NCI-H2196 treated with DMSO at 0.1 percent for 48 hours (cell line): Measurements from ENCODE around the gene LRRC37B.
"Not testable (repeated sequence)": the region's sequence is repeated elsewhere in the genome, so short reads cannot be mapped to it uniquely, and the experiment has no call there.

Experiments
- DNase-seq: peaks from one replicate; lab custom pipeline; 2025; ENCODE audit not compliant: unreplicated experiment; lab: John Stamatoyannopoulos, UW

Gene LRRC37B

DNA sequence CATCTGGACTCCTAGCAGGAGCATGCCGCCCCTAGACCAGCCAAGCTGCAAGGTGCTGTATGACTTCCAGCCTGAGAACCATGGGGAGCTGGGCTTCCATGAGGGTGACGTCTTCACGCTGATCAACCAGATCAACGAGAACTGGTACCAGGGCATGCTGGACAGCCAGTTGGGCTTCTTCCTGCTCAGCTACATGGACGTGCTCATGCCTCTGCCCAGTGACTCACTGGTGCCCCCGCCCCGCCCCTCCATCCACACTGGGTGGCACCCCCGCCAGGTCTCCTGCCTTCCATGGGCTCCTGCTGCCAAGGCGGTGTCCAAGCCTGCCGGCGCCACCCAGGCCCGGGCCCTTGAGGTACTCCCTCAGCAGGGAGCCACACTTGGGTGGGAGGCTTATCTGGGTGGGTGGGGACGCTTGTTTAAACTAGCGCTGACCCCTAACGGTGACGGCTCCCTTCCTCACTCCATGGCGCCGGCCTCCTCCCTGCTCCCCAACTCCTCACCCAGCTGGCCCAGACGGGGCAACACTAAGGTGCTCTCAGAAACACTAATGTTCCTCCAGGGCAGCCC, 34.2 kb downstream of the LRRC37B start:
- DNase-seq: not testable (repeated sequence)

DNA sequence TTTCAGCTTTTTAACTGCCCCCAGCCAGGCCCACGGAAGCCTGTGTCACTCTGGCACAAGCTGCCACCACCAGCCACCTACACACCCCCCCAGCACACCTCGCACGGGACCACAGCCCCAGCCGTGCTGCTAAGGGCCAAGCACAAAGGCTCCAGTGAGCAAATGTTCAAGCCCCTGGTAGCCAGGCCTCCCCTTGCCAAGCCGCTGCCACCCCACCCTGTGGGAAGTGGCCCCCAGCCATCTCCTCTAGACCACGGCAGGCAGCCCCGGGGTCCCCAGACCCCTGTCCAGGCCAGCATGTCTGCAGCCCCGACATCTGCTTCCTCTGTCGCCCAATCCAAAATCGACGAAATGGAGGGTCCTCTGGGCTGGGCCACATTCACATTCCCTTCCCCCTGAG, 35.1 kb downstream of the LRRC37B start:
- not testable (repeated sequence) for DNase-seq

DNA sequence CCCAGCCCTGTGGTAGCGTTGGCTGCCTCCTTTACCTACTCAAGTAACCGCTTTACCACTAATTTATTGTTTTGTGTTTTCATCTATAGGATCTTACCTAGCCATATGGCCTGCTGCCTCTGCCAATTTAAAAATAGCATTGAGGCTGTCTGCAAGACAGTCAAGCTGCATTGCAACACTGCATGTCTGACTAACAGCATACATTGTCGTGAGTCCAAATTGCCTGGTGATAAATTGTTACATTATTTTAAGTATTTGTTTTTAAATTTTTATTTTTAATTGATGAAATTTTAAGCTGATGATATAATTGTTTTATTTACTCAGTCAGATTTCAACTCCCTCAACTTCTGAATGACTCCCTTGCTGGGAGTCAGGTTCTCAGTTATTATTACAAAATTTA, 38.4 kb downstream of the LRRC37B start:
- DNase-seq: not testable (repeated sequence)

DNA sequence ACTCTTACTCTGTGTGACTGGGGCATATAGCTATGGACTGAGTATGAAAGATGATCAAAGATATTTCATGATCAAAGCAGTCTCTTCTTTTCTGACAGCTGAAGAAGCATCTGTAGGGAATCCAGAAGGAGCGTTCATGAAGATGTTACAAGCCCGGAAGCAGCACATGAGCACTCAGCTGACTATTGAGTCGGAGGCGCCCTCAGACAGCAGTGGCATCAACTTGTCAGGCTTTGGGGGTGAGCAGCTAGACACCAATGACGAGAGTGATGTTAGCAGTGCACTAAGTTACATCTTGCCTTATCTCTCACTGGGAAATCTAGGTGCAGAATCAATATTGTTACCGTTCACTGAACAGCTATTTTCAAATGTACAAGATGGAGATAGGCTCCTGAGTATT, 40.5 kb downstream of the LRRC37B start:
- not testable (repeated sequence) for DNase-seq

DNA sequence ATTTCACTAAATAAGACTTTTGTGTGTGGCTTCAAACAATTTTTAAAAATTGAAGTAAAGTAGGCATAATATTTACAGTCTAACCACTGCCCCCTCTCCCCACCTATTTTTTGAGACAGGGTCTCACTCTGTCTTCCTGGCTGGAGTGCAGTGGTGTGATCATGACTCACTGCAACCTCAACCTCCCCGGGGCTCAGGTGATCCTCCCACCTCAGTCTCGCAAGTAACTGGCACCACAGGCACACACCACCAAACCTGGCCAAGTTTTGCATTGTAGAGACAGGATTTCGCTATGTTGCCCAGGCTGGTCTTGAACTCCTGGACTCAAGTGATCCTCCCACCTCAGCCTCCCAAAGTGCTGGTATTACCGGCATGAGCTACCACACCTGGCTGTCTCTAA, 47.8 kb downstream of the LRRC37B start:
- DNase-seq: not testable (repeated sequence)

DNA sequence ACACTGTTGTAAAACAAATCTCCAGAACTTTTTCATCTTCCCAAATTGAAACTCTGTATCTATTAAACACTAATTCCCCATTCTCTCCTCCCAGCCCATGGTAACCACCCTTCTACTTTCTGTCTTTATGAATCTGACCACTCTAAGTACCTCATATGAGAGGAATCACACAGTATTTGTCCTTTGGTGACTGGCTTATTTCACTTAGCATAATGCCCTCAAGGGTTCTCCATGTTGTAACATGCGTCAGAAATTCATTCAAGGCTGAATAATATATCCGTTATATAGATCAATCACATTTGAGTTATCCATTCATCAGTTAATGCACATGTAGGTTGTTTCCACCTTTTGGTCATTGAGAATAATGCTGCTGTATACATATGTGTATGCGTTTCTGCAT, 48.2 kb downstream of the LRRC37B start:
- DNase-seq: not testable (repeated sequence)

DNA sequence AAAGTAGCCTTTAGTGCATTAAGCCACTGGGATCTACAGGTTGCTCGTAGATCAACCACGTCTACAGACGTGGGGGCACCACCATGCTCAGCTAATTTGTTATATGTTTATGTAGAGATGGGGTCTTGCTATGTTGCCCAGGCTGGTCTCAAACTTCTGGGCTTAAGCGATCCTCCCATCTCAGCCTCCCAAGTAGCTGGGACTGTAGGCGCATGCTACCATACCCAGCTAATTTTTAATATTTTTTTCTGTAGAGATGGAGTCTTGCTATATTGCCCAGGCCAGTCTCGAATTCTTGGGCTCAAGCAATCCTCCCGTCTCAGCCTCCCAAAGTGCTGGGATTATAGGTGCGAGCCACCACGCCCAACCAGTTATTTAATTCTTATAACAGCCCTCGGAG, 49.3 kb downstream of the LRRC37B start:
- DNase-seq: not testable (repeated sequence)

DNA sequence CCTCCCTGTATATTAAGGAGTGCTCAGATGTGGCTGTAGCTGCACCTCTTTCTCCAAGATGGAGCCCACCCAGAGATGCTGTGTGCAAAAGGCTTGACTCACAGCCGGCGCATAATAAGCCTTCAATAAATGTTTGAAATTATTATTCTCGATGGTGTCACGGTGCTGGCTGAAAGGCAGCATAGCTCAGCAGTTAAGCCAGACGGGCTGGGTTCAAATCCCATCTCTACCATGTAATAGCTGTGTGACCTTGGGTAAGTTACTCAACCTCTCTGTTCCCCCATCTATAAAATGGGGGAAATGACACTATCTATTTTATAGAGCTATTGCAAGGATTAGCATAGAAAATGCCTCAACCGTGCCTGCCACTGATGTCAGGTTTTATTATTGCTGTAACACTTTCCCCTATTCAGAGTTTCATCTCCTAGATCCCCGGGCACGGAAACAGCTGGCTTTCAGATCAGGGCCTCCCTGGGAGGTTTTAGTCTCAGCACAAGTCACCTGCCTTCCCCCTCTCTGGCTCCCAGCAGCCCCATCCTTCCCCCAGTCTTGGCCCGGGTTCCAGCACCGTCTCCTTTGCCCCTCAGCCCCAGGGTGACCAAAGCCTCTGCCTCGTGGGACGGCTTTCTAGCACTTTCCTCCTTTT, 50.4 kb downstream of the LRRC37B start:
- not testable (repeated sequence) for DNase-seq

DNA sequence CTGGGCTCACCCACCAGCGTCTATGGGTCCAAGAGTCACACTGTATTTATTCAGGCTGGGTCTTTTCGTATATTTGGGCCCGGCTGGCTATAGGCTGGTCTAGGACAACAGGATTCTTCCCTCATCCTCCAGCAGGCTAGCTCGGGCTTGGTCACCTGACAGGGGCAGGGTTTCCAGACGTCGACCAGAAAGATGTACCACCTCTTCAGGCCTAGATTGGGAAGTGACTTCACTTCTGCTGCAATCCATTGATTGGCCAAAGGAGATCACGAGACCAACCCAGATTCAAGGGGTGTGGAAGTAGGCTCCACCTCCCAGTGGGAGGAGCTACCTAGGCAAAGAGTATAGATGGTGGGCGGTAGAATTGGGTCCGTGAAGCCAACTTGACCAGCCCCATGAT, 53.5 kb downstream of the LRRC37B start:
- DNase-seq: not testable (repeated sequence)

DNA sequence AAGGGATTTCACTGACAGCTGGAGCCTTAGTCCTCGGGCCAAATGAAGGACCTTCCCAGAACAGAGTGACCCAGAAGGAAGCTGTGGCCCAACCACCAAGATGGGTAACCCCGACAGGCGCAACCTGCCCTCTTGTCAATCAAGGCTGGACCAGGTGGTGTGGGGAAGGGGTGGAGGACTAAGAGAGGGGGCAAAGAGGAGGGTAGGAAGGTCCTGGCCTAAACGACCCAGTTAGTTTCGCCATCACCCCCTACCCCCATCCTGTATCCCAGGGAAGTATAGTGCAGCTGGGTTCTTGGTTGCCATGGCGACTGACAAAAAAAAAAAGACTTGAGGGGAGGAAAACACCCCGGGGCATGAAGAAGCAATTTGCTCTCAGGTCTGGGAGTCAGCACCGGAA, 54.7 kb downstream of the LRRC37B start:
- not testable (repeated sequence) for DNase-seq

DNA sequence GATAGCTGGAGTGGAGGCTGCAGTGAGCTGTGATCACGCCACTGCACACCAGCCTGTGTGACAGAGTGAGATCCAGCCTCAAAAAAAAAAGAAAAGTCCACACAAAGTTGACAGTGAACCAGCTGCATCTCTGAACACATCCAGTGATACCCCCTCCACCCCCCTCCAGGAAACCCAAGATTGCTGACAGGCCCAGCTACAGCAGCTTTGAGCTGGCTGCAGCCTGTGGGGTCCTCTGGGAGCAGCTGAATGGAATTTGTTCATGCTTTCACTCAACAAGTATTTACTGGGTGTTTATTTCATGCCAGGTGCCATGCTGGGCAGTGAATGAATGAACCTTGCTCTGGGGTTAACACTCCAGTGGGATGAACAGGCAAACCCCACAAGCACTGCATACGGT, 56.9 kb downstream of the LRRC37B start:
- DNase-seq: not testable (repeated sequence)

DNA sequence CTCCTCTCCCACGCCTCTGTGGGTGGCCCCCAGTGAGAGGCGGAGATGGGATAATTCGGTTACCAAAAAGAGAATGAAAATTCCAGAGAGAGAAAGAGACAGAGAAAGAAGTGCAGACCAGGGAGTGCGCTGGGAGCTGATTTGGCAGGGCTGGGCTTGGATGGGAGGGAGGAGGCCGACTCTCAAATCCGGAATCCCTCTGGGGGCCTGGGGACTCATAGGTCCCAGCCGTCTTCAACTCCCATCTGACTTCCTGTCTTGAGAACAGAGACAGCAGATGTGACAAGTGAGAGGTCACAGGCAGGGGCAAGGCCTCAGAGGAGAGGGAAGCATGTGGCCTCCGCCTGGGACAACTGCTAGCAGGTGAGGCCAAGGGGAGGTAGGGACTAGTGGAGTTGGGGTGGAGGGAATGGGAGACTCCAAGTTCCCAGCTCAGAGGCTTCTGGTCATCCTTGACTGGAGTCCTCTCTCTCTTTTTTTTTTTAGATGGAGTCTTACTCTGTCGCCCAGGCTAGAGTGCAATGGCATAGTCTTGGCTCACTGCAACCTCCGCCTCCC, 59.0 kb downstream of the LRRC37B start:
- DNase-seq: not testable (repeated sequence)

DNA sequence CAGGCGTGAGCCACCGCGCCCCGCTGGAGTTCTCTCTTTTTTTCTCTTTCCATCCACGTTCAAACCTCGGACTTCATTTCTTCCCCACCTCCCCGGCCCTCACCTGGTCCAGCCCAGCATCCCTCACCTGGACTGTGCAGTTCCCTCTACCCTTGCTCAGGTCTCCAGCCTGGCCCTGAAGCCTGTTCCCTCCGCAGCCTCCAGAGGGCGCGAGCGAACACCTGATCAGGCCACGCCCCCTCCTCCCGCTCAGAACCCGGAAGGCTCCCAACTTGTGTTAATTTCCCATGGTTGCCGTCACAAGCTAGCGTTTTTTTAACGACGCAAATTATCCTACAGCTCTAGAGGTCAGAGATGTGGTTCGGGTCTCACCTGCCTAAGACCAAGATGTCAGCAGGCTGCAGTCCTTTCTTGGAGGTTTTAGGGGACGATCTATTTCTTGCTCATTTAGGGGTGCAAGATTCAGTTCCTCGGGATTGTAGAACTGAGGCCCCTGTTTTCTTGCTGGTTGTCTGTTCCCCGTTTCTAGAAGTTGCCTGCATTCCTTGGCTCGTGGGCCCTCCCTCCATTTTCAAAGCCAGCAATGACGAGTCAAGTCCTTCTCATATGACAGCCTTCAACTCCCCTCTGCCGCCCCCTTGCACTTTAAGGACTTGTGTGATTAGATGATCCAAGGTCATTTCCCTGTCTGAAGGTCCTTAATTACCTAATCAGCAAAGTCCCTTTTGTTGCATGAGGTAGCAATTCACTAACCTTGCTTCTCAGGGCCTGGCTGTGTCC, 59.9 kb downstream of the LRRC37B start:
- not testable (repeated sequence) for DNase-seq

DNA sequence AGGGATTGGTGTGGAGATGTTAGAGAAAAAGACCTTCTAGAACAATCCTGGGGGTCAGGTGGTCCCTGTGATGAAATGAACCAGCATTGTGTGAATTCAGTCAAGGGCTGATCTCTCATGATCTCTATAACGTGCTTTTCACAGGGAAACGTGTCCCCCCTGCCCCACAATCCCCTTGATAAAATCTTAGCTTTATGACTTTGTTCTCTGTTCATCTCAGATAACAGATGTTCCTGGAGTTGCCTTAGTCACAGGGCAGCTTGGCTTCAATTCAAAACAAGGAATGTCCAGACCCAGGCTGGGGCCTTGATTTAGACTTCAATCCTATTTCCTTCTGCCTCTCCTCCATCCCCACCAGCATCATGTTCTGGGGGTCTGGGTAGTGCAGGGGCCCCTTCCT, 61.9 kb downstream of the LRRC37B start:
- DNase-seq: not testable (repeated sequence)

DNA sequence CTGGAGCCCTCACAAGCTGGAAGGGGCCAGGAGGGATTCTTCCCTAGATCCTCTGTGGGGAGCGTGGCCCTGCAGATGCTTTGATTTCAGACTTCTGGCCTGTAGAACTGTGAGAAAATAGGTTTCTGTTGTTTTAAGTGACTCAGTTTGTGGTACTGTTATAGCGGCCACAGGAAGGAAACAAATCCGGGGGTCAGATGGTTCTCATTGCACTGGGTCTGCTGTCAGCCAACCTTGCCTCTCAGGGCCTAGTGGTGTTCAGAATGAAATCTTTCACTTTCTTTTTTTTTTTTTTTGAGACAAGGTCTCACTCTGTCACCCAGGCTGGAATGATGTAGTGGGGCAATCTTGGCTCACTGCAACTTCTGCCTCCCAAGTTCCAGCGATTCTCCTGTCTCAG, 64.8 kb downstream of the LRRC37B start:
- not testable (repeated sequence) for DNase-seq

DNA sequence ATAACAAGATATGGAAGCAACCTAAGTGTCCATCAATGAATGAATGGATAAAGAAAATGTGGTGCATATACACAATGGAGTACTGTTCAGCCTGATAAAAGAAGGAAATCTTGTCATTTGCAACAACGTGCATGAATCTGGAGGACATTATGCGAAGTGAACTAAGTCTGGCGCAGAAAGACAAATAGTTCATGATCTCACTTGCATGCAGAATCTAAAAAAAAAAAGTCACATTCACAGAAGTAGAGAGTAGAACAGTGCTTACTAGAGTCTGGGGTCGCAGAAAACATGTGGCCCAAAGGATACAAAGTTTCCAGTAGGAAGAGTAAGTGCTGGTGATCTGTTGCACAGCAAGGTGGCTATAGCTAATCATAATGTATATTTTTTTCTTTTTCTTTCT, 65.9 kb downstream of the LRRC37B start:
- DNase-seq: not testable (repeated sequence)

DNA sequence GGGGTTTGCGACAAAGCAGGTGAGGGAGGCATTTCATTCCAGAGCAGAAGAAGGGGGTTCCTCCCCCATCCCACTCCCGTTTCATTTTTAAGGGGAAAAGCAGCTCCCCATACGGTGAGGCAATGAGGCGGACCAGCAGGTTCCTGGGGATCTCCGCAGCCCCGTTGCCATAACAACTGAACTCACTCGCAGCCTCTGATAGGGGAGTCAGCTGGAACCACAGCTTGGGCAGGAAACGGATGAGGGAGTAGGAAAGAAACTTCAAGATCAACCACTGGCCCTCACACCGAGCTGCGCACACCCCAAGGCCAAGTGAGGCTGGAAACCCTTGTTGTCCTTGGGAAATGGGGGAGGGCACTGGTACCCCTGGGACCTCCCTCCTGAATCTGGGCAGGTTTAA, 72.6 kb downstream of the LRRC37B start:
- not testable (repeated sequence) for DNase-seq

DNA sequence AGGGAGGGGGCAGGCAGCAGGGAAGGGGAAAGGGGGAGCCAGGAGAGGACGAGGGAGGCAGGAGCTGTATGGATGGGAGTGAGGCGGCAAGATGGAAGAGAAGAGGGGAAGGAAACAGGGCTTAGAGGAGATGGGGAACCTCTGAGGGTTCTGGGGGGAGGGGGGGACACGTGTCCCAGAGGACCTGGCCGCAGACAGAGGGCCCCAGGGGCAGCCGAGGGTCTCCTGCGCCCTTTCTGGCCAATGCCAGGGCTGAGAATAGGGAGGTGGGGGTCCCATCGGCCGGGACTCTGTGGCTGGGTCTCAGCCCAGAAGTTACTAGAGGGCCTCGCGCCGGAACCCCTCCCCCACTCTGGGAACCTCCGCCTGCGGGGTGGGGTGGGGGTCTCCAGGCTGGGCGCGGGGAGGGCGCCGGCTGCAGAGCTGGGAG, 76.4 kb downstream of the LRRC37B start:
- not testable (repeated sequence) for DNase-seq

DNA sequence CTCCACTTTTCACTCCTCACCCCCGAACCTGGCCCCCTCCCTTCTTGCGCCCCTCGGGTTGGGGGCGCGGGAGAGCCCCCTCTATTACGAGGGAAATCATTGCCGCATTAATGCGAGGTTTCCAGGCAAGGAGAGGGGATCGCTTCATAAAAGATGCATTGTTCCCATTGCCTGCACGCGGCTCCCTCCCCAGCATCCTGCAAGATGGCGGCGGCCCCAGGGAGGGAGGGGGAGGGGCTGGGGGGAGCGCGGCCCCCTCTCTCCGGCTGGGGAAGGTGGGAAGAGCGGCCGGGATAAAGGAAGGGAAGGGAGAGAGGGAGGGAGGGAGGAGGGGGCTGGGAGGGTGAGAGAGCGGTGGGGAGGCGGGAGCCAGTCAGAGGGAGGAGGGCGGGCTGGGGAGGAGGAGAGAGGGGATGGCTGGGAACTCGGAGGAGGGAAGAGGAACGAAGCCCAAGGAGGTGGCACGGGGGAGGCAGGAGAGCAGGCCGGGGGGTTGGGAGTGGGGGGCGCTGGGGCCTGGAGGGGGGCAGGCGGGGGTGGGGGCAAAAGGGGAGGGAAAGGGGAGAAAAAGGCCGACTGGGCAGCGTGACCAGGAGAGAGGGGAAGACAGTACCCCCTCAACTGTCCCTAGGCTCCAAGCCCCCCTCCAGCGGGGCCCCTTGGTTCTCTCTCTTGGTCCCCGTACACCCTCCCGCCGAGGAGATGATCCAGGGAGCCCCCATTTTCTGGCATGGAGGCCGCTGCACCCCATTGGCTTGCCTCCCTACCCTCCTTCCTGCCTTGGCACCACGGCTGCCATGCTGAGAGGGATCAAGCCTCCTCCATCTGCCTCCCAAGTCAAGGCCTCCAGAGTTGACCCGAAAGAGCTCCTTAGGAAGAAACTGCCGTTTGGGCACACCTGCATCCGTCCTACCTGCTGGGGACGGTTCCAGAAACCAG, 77.1 kb downstream of the LRRC37B start:
- DNase-seq: not testable (repeated sequence)

DNA sequence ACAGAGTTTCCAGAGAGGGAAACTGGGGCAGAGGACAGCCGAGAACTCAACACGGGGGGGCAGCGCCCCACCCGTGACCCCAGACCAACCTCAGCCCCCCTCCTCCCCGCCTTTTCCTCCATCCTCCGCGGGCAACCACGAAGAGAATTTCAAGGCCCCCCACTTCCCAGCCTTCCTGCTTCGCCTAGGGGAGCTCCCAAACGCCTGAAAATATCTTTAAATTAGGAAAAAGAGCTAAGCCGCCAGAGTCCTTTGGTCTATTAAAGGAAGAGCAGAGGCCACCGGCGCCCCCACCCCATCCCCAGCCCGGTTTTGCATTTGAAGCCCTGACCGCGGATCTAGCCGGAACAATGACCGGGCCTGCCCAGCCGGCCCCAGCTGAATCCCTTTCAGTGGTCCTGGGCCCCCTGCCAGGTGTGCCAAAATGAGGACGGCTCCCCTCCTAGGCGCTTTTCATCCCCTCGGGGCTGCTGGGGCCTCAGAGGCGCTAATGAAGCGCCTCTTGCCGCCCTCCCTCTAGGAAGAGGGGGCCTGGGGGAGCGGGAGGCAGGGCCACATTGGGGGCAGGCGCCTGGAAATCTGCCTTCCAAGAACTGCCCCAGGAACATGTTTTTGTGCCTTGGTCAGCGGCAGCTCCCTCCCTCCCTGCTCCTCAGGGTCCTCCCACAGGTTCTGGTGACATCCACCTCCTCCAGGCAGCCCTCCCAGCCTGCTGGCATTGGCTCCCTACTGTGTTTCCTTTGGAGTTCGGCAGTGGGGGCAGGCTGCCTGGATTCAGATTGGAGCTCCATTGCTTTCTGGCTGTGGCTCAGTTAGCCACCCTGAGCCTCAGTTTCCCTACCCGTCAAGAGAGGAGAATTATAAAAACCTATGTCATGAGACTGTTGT, 78.0 kb downstream of the LRRC37B start:
- DNase-seq: not testable (repeated sequence)
